ENCODE data around the gene GAL3ST2.
A peak's percentile ranks its signal among the peaks of the same experiment; 100 is the strongest.
"Not testable (repeated sequence)": the region's sequence is repeated elsewhere in the genome, so short reads cannot be mapped to it uniquely, and the experiment has no call there.

GAL3ST2 gene

DNA sequence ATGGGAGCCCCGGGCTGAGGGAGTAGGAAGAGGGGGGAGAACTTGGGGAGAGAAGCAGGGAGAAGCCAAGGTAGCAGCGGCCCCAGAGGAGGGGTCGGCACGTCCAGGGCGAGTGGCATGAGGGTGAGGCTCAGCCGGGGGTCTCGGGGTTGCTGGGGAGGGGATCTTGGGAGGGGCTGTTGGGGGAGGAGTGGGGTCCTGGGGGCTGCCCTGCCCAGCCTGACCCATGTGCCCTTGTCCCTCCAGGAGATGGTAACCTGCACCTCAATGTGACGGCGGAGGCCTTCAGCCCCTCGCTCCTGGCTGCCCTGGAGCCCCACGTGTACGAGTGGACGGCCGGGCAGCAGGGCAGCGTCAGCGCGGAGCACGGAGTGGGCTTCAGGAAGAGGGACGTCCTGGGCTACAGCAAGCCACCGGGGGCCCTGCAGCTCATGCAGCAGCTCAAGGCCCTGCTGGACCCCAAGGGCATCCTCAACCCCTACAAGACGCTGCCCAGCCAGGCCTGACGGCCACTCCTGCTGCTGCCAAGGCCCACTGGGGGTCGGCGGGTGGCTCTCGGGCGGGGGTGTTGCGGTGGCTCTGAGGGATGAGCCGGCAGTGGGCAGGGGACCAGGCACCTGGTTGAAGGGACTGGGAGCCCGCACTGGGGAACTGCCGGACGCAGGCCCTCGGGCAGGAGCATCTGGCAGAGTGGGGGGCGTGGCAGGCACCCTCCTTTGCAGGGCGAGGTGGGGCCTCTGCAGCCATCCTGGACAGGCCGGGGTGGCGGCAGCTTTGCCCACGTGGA is 9.0 kb upstream of the GAL3ST2 start:
- no peak for DNase-seq

DNA sequence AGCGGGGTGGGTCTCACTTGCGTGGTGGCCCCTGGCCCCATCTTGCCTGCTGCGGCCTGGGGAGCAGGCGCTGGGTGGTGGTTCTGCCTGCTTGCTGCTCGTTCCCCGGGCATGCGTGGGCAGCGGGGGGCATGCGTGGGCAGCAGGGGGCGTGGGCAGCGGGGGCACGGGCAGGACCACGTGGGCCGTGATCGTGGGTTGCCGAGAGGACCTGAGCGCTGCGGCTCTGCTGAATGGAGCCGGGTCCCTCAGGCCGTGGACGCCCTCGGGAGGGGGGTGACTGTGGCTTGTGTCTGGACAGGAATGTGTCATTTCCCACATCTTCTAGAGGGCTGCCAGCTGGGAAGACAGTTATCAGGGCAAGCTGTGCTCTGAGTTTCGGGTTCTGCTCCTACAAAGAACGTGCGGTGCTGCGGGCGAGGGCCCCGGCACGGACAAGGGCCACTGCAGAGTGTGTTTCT is 8.3 kb upstream of the GAL3ST2 start:
- no peak for DNase-seq

DNA sequence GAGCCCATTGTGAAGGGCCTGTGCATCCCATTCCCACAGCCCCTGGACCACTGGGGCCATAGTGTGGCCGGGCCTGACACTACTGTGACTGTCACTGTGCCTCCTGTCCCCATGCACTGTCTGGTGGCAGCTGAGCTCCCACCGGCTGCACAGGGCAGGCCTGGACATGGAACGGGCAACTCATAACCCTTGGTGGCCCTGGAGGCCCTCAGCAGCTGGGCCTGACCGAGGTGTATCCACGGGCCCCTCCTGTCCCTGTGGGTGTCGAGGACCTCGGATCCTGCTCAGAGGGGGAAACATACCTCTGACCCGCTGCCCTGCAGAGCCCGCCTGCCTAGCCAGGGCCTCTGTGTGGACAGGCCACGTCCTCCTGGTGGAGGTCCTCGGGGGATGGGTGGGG is 7.8 kb upstream of the GAL3ST2 start:
- no peak for DNase-seq

DNA sequence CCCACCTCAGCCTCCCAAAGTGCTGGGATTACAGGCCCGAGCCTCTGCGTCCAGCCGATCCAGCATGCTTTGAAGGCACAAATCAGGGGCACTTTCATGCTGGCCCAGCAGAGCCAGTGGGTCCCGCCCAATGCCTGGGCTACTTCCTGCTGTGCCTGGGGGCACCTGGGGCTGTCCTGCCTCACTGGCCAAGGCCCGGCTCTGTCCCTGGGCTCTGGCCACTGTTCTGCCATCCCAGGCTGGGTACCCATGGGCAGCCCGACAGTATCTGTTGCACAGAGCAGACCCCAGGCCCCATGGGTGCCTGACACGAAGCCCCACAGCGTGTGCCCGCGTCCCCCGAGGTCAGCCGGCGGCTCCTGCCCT is 6.8 kb upstream of the GAL3ST2 start:
- DNase-seq, result no peak

DNA sequence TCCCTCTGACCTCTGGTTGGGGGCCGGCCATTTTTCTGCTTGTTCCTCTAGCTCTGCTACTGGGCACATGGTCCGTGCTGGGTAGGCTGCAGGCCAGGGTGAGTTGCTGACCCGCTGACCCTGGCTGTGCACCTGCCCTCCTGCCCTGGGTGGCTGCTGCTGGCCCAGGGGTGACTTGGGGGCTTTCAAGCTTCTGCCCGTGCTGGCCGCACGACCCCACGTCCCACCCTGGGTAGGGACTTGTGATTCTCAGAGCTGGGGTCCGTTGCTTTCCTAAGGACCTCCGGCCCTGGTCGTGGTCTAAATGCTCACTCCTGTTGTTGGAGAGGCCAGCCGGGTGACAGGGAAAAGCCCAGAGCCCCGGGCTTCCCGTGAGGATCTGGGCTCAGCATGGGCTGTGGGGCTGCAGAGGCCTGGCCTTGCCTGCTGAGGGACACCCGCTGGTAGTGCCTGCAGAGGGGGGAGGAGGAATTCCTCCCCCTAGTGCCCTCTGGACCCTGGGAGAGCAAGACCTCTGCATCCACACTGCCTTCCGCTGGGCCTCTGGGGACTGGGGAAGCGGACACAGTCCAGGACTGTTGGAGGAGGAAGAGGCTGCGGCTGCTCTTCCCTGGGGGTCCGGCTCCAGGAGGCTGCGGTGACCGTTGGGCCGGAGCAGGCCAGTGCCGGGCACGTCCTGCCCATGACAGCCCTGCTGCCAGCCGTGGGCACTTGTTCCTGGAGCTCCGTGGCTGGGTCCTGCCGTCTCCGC is 6.3 kb upstream of the GAL3ST2 start:
- no peak for DNase-seq

DNA sequence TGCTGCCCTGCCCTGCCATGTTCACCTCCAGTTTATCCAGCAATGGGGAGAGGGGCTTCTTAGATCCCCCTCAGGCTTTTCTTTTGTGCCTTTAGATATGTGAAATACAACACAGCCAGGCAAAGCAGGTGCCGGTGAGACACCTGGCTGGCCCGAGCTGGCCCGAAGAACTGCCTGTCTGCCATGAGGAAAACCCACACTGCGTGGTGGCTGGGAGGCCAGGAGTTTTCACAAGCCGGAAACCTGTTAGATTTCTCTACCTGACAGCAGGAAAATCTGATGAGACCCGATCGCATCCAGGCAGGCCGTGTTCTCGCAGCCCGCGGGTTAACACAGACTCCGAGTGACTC is 5.7 kb upstream of the GAL3ST2 start:
- DNase-seq, result no peak

DNA sequence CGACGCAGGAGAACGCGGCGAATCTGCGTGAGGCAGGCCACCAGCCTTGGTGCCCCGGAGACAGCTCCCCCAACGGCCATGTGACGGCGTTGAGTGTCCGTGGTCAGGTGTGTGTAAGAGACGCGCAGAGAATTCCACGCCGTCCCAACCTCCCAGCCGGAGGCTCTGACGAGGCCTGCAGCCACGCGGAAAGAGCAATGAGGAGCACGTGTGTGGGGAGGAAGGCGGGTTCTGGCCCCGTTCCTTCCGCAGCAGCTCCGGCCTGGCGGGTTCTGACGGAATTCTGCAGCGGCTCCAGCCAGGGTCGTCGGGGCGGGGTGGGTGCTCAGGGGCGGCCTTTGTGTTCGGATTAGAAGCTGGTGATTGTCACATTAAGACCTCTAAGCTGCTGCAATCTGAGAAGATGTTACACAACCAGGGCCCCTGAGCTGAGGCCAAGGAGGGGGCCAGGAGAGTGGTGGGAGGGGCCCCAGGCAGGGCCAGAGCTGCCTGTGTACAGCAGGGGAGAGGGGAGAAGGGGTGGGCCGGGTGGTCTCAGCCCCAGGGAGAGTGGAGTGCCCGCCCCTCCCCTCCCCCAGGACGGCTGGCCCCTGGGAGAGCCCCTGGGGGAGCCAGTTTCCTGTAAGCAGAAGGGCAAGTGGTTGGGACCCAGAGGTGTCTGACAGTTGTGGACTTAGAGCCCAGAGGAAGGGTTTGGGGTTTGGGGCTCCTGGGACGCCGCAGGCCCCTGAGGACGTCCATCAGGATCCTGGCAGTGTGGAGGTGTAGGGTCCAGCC is 5.1 kb upstream of the GAL3ST2 start:
- DNase-seq, result peak in 1 of 58 donors; percentile 13

DNA sequence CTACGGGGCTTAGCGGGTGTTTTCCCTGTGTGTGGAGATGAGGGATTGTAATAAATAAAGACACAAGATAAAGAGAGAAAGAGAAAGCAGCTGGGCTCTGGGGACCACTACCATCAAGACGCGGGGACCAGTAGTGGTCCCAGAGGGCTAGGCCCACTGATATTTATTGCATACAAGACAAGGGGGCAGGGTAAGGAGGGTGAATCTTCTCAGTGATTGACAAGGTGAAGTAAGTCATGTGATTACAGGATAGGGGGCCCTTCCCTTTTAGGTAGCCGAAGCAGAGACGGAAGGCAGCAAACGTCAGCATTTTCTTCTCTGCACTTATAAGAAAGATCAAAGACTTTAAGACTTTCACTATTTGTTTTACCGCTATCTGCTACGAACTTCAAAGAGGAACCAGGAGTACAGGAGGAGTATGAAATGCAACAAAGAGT is 4.5 kb upstream of the GAL3ST2 start:
- no peak for DNase-seq

DNA sequence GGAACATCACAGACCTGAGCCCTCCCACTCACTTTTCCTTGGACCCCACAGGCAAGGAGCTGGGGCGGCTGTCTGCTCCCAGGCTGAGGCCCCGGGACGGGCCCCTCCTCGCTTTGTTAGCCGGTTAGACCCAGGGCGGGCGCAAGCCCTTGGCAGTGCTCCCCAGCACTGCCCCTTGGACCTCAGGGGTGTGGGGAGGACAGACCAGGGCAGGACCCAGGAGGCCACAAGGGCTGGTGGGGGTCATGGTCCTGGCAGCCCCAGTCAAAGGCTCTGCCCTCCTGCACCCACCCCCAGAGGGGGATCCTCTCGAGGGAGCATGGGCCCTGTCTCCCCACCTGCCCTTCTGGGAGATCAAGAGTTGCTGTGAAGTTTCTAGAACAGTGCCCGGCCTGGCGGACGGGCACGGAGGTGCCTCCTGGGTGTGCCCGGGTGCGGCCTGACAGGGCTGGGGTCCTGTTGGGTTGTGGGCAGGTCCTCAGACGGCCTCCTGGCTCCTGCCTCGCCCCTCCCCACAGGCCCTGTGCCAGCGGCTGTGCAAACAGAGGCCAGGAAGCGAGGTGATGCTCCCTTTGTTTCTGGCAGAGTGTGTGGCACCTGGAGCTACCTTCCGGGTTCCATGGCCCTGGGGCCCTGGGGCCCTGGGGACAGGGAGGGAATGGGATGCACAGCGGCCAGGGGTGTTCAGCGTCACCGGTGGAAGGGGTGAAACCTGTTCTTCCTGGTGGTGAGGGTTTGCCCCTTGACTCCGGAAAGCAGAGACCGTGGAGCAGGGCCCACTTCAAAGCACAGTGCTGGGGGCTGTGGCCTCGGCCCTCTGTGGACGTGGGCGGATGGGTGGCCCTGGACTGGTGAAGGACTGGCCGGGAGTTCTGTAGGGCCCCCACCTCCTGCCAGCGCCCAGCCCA is 2.9 kb upstream of the GAL3ST2 start:
- DNase-seq, result no peak

DNA sequence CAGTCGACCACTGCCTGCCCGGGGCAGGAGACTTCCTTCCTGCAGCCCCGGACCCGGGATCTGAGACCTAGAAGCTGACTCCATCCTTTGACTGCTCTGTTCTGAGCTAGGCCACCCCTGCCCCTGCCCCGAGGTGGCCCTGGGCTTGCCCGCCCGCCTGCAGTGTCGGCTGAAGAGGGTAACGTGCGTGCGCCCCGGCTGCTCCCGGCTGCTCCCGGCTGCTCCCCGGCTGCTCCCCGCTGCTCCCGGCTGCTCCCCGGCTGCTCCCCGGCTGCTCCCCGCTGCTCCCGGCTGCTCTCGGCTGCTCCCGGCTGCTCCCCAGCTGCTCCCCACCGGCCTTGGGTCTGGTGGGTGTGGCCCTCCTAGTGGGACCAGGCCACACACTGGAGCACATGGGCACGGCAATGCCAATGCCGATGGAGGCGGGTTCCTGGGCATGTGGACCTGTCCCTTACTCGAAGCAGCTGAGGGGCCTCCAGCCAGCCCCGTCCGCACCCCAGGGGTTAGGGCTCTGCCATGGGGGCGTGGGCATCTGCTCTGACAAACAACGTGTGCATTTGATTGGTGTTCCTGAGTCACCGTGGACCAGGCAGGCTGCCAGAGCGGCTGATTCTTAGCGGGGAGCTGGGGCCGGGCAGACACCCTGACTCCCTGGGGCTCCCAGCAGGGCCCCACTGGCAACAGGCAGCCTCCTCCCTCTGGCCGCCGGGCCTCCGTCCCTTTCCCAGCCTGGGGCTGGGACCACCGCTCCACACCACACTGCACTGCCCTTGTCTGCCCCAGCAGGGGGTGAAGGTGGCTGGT is 2.0 kb upstream of the GAL3ST2 start:
- DNase-seq, result no peak

DNA sequence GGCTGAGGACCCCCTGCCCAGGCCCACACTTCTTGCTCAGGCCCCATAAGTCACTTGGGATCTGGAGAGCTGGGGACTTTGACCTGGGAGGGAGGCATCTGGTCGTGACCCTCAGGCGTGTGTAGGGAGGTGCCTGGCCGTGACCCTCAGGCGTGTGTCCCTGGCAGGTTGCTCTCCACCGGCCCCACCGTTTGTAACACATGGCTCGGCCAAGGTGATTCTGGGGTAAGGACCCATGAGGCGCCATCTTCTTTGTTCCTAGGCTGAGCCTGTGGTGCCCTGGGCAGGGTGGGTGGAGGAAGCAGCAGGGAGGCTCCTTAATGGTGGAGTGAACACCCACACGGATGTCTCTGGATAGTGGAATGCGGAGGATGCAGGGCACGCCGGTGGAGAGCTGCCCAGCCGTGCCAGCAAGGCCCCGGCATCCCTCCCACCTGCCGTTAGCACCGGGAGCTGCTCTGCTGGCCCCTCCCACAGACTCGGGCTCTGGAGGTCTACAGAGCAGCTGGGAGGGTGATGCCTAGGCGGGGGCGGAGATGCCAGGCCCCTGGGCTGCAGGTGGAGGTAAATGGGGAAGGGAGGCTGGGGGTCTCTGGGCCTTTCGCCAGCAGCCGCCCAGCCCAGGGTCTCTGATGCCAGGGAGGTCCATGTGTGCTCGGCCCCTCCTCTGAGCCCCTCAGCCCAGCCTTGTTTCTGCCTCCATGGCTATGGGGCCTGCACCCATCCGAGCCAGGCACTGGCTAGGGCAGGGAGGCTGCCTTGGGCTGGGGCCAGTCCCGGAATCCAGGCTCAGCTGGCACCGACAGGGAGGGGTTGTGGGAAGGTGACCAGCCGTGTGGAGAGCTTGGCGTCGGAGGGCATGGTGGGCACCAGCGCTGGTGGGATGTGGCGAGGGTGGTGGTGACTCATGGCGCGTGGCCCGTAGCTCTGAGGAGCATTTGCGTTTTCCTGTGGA is 1.1 kb upstream of the GAL3ST2 start:
- peak in 1 of 58 donors; percentile 50 for DNase-seq

DNA sequence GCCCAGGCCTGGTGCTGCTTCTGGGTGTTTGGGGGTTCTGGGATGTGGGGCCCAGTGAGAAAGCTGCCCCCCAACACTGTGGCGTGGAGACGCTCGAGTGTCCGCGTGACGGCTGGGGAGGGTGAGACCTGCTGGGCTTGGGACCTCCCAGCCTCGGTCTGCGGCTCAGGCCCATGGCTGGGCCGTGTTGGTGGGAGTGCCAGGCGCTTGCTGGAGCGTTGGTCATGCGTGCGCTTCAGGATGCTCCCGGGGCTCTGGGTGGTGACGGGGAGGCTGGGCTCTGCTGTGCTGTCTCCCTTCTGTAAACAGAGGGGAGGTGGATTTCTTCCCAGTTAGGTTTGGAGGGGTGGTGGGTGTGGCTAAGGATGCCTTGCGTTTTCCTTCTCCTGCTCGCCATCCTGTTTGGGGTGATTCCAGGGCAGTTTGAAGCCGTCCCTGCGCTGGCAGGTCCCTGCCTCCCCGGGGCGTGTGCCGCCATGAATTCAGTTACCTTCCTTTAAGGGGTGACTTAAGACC is 606 bp downstream of the GAL3ST2 start:
- DNase-seq, result no peak

DNA sequence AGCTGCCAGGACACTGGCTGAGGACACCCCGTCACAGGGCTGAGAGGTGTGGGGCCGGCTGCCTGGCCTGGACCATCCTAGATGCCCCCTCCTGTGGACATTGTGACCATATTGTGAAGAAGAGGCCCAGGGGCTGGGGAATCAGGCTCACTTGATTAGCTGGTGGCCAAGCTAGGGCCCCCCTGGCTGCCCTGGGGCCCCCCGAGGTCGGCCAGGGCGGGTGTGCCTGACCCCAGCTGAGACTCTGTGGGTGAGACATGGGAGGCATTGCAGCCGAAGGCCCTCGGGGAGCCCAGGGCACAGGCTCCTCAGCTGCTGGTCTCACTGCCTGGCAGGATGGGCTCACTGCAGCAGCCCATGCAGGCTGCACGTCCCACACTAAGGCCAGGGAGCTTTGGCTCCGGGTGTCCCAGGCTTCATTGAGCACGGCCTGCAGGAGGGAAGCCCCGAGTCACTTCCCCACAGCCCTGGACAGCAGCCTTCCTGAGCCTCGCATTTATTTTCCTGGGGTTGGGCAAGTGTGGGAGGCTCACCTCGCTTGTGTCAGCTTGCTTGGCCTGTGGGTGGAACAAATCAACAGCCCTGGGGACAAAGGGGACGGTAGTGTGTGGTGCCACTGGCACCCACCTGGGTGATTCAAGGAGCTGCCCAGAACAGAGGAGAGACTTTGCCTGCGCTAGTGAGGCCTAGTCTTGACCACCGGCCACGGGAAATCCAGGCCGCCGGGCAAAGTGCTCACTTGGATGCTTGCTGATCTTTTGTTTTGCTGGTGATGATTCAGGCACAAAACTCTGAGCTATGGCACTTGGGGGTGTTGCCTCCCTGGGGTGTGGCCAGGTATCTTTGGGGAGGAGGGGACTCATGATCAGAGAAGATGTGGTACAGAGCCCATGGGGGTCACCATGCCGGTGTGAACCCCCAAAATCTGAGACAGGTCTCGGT is 1.3 kb downstream of the GAL3ST2 start:
- DNase-seq, result no peak

DNA sequence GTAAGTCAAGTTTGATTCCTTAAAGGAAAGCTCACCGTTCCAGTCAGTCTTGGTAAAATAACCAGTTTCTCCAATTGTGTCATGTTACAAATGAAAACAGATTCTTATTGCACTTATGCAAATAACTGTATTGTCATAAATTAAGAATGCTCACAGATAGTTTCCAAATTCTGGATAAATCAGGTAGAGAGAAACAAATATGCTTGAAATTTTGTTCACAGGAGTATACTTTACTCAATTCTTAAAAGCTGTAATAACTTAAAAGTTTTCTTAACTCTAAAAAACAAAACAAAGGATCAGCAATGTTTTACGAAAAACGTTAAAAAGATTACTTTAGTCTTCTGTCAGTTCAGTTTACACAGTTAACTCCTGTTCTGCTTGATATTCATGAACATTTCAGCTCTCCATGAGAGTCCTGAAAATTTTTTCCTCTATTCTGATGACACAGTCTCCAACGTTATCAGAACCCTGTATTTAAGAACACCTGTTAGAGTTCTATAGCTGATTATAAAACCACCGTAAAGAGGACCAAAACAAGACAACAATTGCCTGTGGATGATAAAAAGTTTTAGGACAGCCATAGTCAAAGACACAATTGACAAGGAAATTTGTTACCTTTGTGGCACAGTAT is 4.4 kb downstream of the GAL3ST2 start:
- DNase-seq, result no peak

DNA sequence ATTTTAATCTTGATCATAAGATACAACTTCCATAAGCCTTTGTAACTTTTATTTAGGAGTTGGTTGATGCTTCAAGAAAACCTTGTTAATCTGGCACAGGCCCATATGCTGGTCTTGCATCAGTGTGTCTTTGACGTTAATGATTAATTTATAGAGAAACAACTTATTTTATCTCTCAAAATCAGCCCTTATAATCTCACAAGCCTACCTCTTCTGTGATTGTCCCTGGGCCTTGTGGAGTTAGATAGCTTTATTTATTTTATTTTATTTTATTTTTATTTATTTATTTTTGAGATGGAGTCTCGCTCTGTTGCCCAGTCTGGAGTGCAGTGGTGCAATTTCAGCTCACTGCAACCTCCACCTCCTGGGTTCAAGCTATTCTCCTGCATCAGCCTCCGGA is 5.4 kb downstream of the GAL3ST2 start:
- DNase-seq, result not testable (repeated sequence)

DNA sequence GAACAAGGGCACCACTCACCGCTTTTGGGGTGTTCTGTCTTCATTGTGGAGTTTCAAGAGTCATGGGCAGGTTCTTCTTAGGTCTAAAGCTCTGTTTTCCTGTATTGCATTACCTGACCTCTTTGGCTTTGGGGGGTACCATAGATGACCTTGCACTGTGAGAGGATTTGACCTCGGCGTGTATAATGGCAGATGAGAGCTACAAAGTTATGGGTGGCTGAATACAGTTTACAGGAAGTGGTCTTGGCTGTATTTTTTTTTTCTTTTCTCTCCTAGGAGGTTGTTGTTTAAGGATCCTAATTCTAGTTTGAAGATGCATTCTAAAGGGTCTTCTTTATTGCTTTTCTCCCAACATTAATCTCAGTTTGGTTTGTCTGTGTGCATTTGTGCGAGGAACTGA is 11.5 kb downstream of the GAL3ST2 start:
- no peak for DNase-seq

DNA sequence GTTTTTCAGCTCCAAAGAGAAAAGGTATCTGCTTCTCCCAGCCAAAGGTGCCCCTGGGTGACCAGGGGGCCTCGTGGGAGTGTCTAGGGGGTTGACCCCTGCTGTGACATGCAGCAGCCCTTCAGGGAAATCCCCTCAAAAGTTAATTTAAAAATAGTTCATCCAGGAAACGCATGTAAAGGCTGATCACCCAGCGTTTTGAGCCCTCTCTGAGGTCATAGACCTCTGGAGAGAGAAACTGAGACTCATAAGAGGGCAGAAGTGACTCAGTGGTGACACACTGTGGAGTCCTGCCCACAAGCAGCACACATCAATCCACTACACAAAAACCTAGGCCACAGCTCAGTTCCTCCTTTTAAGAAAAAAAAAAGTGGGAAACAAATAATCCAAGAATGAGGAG is 11.9 kb downstream of the GAL3ST2 start:
- DNase-seq, result no peak
